Measurements from ENCODE around the gene TARS2.

- TF ChIP-seq POLR2A (IDR thresholded peaks at IDR 0.05) (no peak), CTCF (IDR thresholded peaks at IDR 0.05) (no peak)
Observed at GRCh38 chr1:150528196-150528595, 41.0 kb downstream of the TARS2 start.

All from testis (tissue), 2 donors.